Fibroblast of skin of right quadriceps (primary cell): ENCODE results near the gene TPST1.
"Not testable (repeated sequence)": the region's sequence is repeated elsewhere in the genome, so short reads cannot be mapped to it uniquely, and the experiment has no call there.

Experiments used
- DNase-seq: peaks from one replicate; pipeline ENCODE4 v3.0.0-alpha.2; 2013

Gene TPST1

DNA sequence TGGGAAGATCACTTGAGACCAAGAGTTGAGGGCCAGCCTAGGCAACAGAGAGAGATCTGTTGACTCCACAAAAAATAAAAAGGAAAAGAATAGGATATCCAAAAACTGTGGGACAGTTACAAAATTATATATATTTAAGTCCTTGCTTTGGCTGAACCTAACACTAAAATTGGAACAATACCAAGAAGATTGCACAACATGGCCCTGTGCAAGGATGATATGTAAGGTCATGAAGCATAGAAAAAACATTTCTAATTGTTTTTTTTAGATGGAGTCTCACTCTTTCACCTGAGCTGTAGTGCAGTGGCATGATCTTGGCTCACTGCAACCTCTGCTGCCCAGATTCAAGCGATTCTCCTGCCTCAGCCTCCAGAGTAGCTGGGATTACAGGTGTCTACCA, 139.0 kb downstream of the TPST1 start:
- peak; percentile 53 for DNase-seq

DNA sequence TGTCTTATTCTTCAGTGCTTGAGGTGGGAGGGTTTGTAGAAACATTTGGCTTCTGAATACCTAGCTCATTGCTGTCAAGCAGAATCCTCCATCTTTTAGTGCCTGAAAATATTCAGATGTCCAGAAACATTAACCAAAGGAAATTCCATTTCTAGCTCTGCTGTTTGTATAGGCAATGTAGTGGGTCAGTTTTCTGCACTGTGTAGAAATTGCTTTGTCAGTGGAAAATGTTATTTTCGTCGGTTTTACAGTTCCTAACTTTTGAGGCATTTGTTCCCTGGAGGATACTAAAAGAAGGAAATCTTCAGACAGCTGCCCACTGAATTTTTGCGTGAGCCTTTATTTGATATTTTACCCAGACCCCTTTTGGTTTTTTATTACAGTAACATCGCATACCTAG, 143.4 kb downstream of the TPST1 start:
- no peak for DNase-seq

DNA sequence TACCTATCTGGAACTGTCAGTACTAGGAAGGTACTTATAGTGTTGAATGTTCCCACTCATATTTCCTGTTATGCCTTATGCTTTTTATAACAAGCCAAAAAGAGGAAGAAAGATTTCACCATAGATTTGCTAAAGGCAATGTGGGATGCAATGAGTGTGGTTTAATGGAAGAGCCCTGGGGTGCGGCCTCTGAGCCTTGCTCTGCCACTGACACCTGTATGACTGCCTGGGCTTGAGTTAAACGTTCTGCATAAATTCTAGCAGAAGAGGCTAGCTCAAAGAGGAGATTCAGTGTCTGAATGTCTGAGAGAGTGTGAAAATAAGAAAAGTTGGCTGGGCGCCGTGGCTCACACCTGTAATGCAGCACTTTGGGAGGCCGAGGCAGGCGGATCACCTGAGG, 143.8 kb downstream of the TPST1 start:
- no peak for DNase-seq

DNA sequence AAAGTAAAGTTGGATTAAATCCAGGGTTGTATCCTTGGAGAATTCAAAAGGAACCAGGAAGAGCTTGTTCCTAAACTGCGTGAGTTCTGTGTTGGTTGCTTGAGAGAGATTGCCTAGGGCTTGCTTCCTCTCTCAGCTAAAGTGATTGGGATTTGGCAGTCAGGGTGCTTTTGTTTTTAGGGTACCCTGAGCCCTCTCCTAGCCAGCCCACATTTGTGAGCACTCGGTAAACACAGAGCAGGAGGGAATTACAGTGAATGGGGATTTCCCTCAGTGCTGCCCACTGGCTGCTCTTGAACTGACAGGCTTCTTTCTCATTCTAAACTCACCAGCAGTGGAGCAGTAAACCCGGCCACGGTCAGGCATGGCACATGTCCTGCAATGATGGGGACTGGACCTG, 146.9 kb downstream of the TPST1 start:
- no peak for DNase-seq

DNA sequence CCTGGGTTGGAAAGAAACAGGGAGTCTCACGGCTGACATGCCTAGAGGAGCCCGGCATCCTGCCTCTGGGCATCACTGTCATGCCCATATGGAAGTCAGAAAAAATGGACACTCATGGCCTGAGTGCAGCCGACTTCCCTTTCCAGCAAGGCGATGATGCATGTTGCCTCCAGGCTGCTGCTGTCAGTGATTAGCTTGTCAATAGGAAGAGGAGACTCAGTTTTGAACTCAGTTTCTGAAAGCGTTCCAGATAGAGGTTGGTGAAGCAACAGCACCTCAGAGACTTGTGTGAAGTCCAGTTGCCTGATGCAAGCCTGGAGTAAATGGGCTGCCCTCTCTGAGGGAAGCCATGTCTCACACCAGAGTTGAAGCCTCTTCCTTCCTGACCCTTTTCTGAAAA, 148.4 kb downstream of the TPST1 start:
- DNase-seq: peak; percentile 28

DNA sequence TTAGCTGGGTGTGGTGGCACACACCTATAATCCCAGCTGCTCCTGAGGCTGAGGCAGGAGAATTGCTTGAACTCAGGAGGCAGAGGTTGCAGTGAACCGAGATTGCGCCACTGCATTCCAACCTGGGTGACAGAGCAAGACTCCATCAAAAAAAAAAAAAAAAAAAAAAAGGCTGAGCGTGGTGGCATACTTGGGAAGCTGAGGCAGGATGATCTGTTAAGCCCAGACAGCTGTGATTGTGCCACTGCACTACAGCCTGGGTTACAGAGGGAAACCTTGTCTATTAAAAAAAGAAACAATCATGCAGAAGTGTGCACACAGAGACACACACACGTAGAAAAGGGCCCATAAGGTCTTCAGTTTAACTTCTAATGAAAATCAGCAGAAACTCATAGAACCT, 150.6 kb downstream of the TPST1 start:
- peak; percentile 17 for DNase-seq

DNA sequence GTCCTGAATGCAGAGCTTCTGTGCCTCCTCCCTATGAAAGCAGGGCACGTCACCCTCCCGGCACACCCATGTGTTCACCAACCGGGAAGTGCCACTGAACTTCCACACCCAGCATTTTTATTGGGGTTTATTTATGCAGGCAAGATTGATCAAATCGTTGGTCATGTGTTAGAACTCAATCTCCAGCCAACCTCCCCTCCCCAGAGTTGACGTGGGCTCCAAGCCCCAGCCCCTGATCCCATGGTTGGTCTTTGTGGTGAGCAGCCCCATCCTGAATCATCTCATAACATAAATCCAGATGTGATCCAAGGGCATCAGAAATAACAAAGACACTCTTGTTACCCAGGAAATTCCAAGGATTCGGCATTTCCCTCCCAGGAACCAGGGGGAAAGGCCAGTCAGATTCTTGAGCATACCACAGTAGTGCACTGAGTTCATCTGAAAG, 151.2 kb downstream of the TPST1 start:
- DNase-seq: peak; percentile 45

DNA sequence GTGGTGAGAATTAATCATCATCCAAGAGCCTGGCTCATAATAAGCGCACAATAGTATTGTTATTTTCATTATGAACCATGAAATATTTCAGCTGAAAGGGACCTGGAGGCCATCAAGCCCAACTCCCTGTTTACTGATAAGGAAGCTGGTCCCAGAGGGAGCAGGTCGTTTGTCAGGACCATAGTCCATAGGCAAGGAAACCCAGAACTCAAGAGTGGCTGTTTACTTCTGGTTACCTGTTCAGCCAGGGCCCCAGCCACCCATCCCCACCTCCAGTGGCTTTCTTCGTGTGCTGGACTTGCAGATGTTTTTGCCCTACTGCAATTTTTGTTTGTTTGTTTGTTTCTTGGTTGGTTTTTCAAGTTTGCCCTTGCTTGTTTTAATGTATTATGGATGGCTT, 152.0 kb downstream of the TPST1 start:
- no peak for DNase-seq

DNA sequence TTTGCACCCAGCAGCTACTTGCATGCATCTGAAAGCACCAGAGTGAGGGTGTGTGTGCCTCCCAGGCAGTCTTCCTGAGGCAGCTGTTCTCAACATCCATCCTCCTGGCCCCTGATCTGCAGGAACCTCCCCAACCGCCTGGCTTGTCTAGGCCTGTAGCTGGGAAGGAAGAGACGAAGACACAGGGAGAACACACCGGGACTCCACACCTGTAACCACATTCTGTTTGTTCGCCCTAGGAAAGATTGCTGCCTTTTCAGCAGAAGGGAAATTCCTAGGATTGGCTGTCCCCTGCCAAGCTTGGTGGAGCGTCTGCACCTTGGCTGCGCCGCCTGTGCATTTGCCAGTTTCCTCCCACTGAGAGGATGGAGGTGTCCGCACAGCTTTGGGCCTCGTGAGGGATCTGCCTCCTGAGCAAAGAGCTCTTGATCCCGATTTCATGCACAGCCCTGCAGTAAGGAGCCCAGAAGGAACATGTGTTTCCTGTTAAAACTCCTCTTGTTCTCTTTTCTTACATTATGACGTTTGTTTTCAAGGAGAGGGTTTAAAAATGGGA, 154.6 kb downstream of the TPST1 start:
- DNase-seq: no peak

DNA sequence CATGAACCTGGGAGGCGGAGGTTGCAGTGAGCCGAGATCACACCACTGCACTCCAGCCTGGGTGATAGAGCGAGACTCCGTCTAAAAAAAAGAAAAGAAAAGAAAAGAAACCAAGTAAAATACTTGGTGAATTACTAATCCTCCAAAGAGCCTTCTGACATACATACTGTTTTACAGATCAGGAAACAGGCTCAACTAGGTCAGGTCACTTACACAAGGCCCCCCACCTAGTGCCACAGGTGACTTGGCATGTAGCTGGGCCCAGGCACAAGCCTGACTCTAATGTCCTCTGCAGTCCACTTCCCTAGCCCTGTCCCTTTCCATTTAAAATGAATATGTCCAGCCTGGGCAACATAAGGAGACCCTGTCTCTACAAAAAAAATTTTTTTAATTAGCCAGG, 157.0 kb downstream of the TPST1 start:
- no peak for DNase-seq

DNA sequence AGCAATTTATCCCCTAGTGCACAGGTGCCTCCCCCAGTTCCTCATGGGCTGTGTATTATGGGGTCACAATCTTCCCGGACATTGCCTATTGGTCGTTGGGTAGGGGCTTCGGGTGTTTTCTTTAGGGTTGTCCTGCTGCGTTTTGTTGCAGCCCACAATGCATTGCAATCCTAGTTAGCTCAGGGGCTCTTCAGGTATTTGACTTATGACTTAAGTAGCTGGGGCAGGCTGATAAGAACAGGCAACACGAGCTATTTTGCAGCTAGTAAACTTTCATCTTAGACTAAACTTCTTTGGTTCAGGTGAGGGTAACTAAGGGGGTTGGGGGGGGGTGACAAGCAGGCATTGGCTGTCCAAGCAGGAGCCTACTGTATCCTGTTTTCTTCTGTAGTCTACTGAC, 158.5 kb downstream of the TPST1 start:
- DNase-seq: no peak

DNA sequence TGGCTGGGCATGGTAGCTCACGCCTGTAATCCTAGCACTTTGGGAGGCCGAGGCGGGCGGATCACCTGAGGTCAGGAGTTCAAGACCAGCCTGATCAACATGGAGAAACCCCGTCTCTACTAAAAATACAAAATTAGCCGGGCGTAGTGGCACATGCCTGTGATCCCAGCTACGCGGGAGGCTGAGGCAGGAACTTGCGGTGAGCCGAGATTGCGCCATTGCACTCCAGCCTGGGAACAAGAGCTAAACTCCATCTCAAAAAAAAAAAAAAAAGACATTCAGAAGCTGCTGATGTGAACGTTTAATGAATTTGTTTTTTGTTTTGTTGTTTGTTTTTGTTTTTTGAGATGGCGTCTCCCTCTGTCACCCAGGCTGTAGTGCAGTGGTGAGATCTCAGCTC, 159.9 kb downstream of the TPST1 start:
- not testable (repeated sequence) for DNase-seq

DNA sequence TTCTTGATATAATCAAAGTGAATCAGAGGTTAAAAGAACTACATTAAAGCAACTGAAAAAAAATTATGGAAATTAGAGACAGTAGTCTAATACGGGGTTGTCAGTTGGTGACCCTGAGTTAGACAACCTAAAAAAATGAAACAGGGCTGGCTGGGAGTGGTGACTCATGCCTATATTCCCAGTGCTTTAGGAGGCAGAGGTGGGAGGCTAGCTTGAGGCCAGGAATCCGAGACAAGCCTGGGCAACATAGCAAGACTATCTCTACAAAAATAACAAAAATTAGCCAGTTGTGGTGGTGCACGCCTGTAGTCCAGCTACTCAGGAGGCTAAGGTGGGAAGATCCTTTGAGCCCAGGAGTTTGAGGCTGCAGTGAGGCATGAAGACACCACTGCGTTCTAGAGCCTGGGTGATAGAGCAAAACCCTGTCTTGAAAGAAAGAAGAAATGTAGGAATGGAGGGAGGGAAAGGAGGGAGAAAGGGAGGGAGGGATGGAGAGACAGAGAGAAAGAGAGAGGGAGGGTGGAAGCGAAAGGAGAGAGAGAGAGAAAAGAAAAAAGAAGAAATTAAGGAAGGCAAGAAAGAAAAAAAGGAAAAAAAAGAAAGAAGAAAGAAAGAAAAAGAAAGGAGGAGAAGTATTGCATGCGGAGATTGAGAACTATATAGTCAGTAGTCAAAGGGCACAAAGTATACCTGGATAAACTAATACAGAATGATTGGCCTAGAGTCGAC, 166.1 kb downstream of the TPST1 start:
- DNase-seq: no peak

DNA sequence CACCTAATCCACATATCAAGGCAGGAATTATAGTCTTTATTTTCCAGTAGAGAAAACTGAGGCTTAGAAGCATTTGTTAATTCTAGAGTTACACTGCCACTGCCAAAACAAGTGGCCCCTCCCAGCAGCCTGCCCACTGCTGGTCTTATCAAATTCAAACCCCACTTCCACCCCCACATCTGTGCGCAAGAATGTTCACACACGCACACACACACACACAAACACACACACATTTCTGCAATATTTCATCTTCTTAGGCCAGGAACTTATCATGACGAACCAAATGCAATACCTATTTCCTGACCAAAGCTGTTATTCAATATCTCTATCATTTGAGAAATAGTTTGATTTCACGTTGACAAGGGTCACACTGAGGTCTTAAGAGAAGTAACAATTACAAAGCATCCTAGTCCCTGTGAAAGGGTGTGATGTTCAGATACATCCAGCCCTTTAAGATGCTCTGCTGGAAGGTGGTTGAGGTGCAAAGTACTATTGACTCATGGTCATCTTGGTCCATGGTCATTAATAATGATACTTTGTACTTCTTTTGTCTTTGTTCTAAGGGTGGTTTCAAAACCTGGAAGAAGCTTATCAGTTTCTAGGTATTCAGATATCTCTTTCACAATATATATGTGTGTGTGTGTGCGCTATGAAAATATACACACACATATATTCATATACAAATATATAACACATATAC, 169.2 kb downstream of the TPST1 start:
- not testable (repeated sequence) for DNase-seq

DNA sequence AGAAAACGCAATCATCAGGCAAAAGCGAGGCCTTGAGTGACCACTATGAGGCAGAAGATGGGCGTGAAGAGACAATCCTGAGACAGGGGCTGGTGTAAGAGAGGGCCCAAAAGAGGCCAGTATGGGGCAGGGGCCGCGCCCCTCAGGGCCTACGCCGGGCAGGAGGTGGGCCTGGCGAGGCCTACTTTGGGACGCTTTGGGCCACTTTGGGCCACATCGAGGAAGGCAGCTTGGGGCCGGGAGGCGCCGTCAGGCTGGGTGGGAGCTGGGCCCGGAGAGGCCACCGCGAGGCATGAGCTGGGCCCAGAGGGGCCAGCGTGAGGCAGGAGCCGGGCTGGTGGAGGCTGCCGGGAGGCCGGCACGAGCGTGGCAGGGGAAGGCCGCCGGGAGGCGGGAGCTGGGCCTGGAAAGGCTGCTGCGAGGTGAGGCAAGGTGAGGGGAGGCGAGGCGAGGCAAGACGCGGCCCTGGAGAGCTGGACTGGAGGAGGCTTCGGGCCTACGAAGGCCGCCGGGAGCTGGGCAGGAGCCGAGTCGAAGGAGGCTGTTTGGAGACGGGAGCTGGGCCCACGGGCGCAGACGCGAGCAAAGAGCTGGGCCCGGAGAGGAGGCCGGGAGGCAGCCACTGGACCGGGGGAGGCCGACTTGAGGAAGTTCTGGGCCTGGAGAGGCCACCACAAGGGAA, 171.3 kb downstream of the TPST1 start:
- DNase-seq: no peak

DNA sequence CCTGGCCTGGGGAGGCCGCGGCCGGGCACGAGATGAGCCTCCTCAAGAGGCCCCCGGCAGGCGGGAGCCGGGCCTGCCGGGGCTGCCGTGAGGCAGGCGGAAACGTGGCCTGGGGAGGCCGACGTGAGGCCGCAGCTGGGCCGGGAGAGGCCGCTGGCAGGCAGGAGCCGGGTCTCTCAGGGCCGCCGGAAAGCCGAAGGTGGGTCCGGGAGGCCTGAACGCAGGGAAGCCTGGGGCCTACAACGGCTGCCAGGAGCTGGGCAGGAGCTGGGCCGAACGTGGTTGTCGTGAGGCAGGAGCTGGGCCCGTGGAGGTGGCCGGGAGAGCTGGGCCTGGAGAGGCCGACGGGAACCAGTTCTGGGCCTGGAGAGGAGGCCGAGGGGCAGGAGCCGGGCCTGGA, 171.9 kb downstream of the TPST1 start:
- DNase-seq: no peak

DNA sequence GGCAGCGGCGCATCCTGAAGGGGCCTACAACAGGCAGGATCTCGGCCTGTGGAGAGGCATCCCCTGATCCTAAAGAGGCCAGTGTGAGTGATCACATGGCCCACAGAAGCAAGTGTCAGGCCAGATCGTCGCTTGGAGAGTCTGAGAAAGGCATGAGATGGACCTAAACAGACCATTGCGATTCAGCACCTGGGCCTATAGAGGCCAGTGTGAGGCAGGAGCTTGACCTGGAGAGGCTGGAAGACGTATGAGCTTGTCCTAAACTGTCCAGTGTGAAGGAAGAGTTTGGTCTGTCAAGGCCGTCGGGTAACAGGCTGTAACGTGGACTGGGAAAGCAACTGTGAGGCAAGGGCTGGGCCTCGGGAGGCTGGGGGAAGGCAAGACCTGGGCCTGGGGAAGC, 172.6 kb downstream of the TPST1 start:
- no peak for DNase-seq

DNA sequence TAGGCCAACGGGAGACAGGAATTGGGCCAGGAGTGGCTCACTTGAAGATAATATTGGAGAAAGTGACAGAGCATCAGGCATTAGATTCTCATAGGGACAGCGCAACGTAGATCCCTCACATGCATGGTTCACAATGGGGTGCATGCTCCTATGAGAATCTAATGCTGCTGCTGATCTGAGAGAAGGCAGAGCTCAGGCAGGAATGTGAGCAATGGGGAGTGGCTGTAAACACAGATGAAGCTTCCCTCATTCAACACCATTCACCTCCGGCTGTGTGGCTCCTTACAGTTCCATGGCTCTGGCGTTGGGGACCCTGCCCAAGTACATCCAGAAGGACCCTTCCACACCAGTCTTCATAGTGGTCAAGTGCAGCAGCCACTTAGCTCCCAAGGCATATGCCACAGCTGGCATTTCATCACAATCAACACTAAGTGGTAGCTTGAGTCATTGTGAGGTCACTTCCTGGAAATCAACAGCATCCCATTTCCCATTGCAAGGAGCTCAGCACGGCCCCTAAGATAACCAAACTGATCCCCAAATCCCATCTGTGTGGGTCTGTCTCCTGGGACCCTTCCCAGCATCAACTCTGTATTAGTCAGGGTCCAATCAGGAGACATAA, 174.5 kb downstream of the TPST1 start:
- peak; percentile 35 for DNase-seq

DNA sequence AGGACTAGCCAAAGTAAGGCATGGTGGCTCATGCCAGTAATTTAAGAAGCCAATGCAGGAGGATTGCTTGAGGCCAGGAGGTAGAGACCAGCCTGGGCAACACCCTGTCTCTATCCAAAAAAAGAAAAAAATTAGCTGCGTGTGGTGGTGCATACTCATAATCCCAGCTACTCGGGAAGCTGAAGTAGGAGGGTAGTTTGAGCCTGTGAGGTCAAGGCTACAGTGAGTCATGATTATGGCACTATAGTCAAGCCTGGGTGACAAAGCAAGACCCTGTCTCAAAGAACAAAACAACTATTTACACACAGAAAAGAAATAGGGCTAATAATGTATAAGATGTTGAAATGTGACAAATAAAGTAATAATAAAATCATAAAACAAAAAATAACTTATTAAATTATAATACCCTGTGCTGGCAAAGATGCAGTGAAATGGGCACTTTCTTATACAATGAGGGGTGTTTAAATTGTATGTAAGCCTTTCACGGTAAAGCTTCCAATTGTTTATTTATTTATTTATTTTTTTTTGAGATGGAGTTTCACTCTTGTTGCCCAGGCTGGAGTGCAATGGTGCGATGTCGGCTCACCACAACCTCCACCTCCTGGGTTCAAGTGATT, 175.2 kb downstream of the TPST1 start:
- DNase-seq: no peak

DNA sequence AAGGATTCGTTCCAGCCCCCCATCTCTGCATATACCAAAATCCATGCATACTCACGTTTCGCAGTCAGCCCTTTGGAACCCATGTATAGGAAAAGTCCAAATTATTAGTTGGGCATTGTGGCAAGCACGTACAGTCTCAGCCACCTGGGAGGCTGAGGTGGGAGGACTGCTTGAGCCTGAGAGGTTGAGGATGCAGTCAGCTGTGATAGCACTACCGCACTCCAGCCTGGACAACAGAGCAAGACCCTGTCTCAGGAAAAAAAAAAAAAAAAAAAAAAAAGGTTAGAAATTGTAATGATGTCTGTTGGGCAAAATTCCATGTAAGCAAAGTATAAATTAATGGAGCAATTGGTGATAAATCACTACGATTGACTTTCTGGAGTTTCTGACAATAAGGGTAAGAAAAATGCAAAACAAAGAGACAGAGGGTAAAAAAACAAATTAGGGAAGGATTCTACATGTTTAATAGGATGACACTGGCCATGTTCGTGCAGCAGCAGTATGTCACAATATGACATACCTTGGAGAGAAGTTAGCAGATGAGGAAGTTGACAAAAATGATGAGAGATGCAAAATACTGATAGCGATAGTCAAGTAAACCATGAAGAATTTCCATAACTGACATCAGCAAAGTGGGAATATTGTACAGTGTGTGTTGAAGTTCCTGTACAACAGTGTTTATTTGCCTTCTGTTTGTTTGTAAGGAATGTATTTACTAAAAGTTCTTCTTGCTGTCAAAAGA, 177.2 kb downstream of the TPST1 start:
- DNase-seq: not testable (repeated sequence)

DNA sequence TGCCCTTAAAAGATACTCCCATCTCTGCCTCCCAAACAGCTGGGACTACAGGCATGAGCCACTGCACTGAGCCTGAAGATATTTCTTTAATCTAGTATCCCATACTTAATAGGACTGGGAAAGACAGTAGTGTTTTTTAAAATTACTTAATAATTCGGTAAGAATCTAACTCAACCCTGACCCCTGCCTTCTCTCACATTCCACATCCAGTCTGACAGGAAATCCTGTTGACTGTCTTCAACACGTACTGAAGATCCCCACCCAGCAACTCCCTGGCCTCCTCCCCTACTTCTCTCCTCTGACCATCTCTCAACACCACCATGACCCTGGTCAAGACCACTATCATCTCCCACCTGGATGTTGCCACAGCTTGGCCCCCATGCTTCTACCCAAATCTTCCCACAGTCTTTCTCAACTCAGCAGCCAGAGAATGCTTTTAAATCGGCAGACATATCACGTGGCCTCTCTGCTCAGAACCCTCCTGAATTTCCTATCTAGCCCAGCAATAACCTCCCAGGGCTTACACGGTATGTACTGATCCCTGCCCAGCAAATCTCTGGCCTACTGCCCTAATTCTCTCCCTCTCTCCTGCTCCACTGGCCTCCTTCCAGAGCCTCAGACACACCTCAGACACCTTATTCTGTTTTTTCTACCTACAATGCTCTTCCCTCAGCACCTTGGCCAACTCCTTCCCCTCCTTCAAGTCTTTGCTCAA, 180.2 kb downstream of the TPST1 start:
- DNase-seq: not testable (repeated sequence)
